GM10266 (cell line): ENCODE results near the gene TREML2.

ENCODE experiments used
- DNase-seq: peaks from one replicate; pipeline ENCODE4 v3.0.0; 2012; ENCODE audit errors: extremely low spot score
- CTCF ChIP-seq: IDR thresholded peaks from 2 replicates; pipeline ENCODE4 v1.5.1; 2012; ENCODE audit warnings: mild to moderate bottlenecking, low read depth; ENCODE audit not compliant: control insufficient read depth, insufficient read depth; ENCODE audit errors: missing control alignments

TREML2 gene

GRCh38 chr6:41163419-41163717, 37.6 kb downstream of the TREML2 start:
- no peak for DNase-seq
- no peak for TF ChIP-seq CTCF

DNA sequence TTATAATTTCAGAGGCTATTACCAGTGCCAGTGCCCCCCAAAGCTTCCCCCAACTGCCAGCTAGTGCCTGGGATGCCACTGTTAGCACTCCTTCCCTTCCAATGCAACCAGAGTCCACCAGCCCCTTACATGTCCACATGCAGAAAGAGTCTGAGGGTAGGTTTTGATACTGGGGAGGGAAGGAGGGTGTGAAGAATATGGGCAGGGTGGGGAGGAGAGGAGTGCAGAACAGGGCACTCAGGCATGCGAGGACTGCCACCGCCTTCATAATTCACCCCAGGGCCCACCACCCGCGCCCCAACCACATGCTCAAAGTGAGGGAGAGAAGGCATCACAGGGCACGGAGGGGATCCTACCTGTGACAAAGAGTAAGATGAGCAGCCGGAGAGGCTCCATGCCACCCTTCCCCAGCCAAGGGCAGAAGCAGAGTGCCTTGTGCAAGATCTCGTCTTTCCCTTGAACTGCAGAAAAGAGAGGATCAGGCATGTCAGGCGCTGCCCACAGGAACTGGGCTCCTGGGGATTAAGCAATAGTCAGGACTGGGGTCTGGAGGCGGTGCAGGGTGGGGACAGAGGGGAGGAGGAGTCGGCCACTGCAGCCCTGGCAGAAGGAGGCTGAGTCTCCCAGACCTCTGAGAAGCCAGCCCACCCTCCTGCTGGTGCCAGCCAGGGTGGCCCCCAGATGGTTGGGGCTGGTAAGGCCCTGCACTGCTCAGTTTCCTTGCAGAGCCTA, 38.1 kb downstream of the TREML2 start, which contains the start of gene TREM2:
Gene TREM2 (minus strand): TSS at position 430 of the 732 bp plus-strand sequence. CDS start 34 bp downstream, at position 396.
- DNase-seq, result no peak
- TF ChIP-seq CTCF, result no peak

DNA sequence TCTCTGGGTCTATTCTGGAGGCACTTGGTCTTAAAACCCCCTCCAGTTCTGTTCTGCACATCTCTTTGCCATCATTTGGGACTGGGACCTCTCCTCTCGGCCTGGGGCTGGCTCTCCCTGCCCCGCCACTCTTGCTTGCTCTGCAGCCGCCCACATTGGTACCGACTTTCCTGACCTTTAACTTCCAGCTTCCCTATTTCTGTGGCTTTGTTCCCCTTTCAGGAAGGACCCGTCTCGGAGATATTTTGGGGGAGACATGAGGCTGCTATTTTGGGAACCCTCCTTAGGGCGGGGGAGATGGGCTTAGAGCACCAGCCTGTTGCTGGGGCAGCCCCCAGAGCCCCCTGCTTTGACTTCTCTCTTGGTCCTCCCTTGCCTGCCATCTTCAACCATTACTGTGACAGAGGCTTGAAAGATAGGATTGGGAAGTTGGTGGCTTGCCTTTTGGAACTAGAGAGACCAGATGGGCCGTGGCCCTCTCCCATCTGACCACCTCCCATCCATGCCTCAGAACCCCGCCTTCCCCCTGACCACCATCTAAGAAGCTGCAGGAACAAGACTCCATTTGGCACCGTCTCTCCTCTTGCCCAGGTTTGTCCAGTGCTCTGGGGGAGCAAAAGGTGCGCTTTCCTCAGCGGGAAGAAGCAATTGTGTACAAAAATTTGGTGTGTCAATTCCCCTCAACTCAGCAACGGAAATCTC, 38.9 kb downstream of the TREML2 start:
- TF ChIP-seq CTCF, result no peak
- DNase-seq, result no peak

DNA sequence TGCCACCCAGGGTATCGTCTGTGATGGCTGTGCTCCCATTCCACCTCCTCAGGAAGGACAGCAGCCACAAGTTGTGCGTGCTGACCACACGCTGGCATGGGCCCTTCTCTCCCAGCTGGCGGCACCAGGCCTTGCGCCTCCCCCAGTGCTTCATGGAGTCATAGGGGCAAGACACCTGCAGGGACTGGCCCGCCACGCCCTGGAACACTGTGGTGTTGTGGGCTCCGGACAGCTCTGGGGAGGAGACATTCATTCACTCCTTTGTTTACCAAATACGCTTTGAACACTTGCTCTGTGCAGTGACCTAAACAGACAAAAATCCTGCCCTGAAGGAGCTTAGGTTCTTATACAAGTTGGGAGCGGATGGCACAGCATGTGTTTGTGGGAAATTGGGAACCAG, 39.6 kb downstream of the TREML2 start:
- TF ChIP-seq CTCF, result no peak
- DNase-seq, result no peak

- TF ChIP-seq CTCF, result no peak
- no peak for DNase-seq
Measured at GRCh38 chr6:41160933-41161332, 40.0 kb downstream of the TREML2 start.

GRCh38 chr6:41159415-41160082, 41.4 kb downstream of the TREML2 start:
- DNase-seq, result no peak
- no peak for TF ChIP-seq CTCF

DNA sequence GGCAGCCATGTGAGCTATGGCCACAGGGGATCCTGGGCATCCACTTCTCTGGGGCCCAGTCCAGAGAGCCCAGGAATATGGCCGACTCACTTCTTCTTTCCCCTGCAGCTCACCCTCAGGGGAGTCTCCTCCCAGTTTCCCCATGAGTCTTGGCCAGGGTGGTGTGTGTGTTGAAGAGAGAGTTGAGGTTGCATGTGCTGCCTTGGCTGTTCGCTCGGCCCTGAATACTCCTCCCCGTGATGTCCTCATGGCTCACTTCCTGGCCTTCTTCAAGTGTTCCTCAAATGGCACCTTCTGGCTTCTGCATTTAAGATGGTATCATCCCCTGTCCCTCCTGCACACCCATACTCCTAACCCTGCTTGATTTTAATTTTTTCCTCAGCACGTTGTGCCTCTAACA, 43.6 kb downstream of the TREML2 start:
- TF ChIP-seq CTCF, result no peak
- no peak for DNase-seq
